HepG2 (cell line): ENCODE measurements around the gene CENPP. TPM values are rescaled to one million over a fixed set of nuclear protein-coding genes. Genes with fewer than 3 reads are reported as not detected.
A peak's percentile ranks its signal among the peaks of the same experiment; 100 is the strongest.

Source experiments
- AHR ChIP-seq: IDR thresholded peaks from 2 replicates; pipeline ENCODE4 v1.6.1; 2018; ENCODE audit warnings: missing genetic modification reagents, missing compliant biosample characterization
- DRAP1 ChIP-seq: IDR thresholded peaks from 2 replicates; pipeline ENCODE4 v1.6.1; 2016; ENCODE audit warnings: missing genetic modification reagents, missing compliant biosample characterization
- HBP1 ChIP-seq: IDR thresholded peaks from 2 replicates; pipeline ENCODE4 v1.6.1; 2016; ENCODE audit warnings: low read depth, control low read depth
- PRDM15 ChIP-seq: sonication (generic); formaldehyde crosslinking; IDR thresholded peaks from 2 replicates; pipeline ENCODE4 v1.4.0; 2020; ENCODE audit warnings: missing genetic modification reagents
- RARG ChIP-seq: sonication (generic); formaldehyde crosslinking; IDR thresholded peaks from 2 replicates; pipeline ENCODE4 v1.4.0; 2020; ENCODE audit warnings: low read depth, mild to moderate bottlenecking, missing genetic modification reagents
- SATB2 ChIP-seq: sonication (generic); formaldehyde crosslinking; IDR thresholded peaks from 2 replicates; pipeline ENCODE4 v1.5.0; 2020; ENCODE audit warnings: missing genetic modification reagents
- ZBTB26 ChIP-seq: IDR thresholded peaks from 2 replicates; pipeline ENCODE4 v1.6.1; 2016; ENCODE audit warnings: missing compliant biosample characterization, missing genetic modification reagents, borderline replicate concordance
- ZNF318 ChIP-seq: sonication (generic); formaldehyde crosslinking; IDR thresholded peaks from 2 replicates; pipeline ENCODE4 v1.4.0; 2020; ENCODE audit warnings: mild to moderate bottlenecking, missing genetic modification reagents
- ZSCAN5A ChIP-seq: sonication (generic); formaldehyde crosslinking; IDR thresholded peaks from 2 replicates; pipeline ENCODE4 v1.8.0; 2022; ENCODE audit warnings: mild to moderate bottlenecking, missing genetic modification reagents, borderline replicate concordance
- polyA plus RNA-seq, 8 experiments: library from polyadenylated mRNA; depleted of rRNA in 3 of 8; stranded (reverse) in 7 of 8; unstranded in 1 of 8; fragments of >200 nt; fragmentation: Illumina TruSeq in 4 of 8; extraction: Trizol in 4 of 8; gene quantifications; 2 replicates each; pipeline versions ENCODE4 v1.2.1 to v1.2.3, GENCODE V29; 2011 to 2016; ENCODE audit warnings: low read depth in 4 of 8, missing spikeins in 1 of 8, mixed read lengths in 1 of 8; ENCODE audit not compliant: insufficient read depth in 1 of 8
- total RNA-seq, 5 experiments: library from RNA; depleted of rRNA; stranded (reverse); fragments of >200 nt; fragmentation: Illumina TruSeq; extraction: Trizol; gene quantifications; 2 replicates each; pipeline ENCODE4 v1.2.3, GENCODE V29; 2016; ENCODE audit warnings: low read depth in 1 of 5

Gene CENPP
- total and polyA plus RNA-seq, 2 of the 13 experiments (the other 11 are each of a cell fraction or from before 2014, with no cell fraction given), result 2.0 to 11.4 TPM

- TF ChIP-seq ZBTB26 (CRISPR knock-in tag), result peak; percentile 91
- TF ChIP-seq DRAP1 (CRISPR knock-in tag), result peak; percentile 93
- TF ChIP-seq SATB2, result peak; percentile 94
- TF ChIP-seq AHR (CRISPR knock-in tag), result 0 out of 2 replicates have a peak, but pooled peaks have one; percentile 85
- TF ChIP-seq ZNF318 (CRISPR knock-in tag), result peak; percentile 94
- peak; percentile 91; the same call in 1 of the 2 replicates for TF ChIP-seq HBP1 (CRISPR knock-in tag)
- peak; percentile 72 for TF ChIP-seq PRDM15 (CRISPR knock-in tag)
- peak; percentile 97 for TF ChIP-seq ZSCAN5A (CRISPR knock-in tag)
- 0 out of 2 replicates have a peak, but pooled peaks have one; percentile 58 for TF ChIP-seq RARG (CRISPR knock-in tag)
Measured at GRCh38 chr9:92293452-92294296, 32.1 kb upstream of the CENPP start, which contains the start of gene IARS1 (continued).
